ENCODE data around the gene FAM32A. TPM values are rescaled to one million over a fixed set of nuclear protein-coding genes. Genes with fewer than 3 reads are reported as not detected.

The FAM32A gene
- total and polyA plus RNA-seq, 10 of the 15 experiments (the other 5 are each of a cell fraction or from before 2014, with no cell fraction given), result 33.3 to 116 (median 71.9) TPM

DNA sequence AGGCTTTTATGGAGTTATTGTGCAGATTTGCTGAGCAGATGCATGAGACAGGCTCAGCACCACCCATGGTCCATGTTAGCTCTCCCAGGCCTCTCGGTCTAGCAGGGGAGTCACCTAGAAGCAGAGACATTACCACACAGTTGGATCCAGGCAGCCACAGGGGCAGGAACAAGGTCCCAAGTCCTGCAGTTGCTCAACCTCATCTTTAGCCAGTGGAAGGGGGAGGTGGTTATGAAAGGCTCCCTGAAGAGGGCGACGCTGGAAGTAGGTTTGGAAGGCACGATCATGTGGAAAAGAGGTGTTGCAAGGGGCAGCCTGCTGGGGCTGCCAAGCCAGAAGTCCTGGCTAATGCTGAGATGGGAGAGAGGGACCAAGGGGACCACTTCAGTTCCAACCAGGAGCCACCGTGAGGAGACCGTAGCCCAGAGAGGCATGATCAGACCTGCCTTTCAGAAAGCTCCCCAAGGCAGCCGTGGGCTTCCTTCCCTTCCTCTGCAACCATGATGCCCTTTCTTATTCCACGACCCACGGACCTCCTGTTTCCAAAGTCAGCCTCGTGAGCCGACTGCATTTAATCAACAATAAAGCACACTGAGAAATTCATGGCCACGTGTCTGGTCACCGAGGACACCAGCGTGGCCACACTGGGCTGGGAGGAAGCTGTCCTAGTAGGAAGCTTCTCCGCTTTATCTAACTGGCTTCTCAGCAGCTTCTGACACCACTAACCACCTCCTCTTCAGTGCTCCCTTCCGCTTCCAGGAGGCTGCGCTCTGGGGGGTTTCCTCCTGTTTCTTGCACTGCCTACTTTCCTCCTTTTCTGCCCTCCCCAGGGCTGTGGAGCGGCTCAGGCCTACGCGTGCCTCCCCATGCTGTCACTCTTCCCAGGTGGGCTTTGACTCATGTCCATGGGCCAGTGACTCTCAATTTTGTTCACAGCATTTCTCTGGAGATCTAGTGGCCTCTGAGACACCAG lies 15.1 kb downstream of the FAM32A start:
- Histone ChIP-seq H4K20me1 (ENCODE audit: control insufficient read depth, insufficient read depth) (no peaks in the 10 kb centered on the region; the same call in 1 of the 2 replicates), H3K9me3 (replicated peaks; ENCODE audit: control insufficient read depth, insufficient read depth, low read length) (no peaks in the 10 kb centered on the region), H2AFZ (ENCODE audit: control insufficient read depth, low read depth, low read length) (no peak overlapping the region), H3K4me3 (no peak overlapping the region), H3K4me1 (ENCODE audit: control insufficient read depth, insufficient read depth, low read length) (peaks cover 22% of the 10 kb centered on the region), H3K27me3 (replicated peaks in 1 of 2; ENCODE audit: control insufficient read depth in 2 of 2, insufficient read depth in 2 of 2, low read length in 1 of 2) (no peaks in the 10 kb centered on the region), H3K9ac (ENCODE audit: control insufficient read depth, insufficient read depth, low read length) (no peak overlapping the region), H3K36me3 (ENCODE audit: control insufficient read depth in 2 of 2, insufficient read depth in 2 of 2, low read length in 1 of 2) (peaks cover 0 to 10% of the 10 kb centered on the region in 2 experiments; a peak in 3 of 4 replicates), H3K4me2 (ENCODE audit: control insufficient read depth, insufficient read depth) (peak overlapping the region; percentile 43; the same call in 1 of the 2 replicates), H3K79me2 (ENCODE audit: control insufficient read depth, insufficient read depth, low read length) (peaks cover 27% of the 10 kb centered on the region), H3K27ac (ENCODE audit: control insufficient read depth, insufficient read depth) (no peak overlapping the region; the same call in 1 of the 2 replicates)
- in situ Hi-C loops (cut with MboI) (no loop called here), intact Hi-C loops (cut with micrococcal nuclease; ENCODE audit: unreplicated experiment) (no loop called here)
- RAD21 ChIA-PET (ENCODE audit: unreplicated experiment), result interaction anchor here (1.1 kb wide), 1 partner anchor 15 kb away, joined by 3 read pairs; no protein-coding TSS in a partner anchor
- CTCF ChIA-PET, result interaction anchor here (0.6 to 7.3 kb wide), 3 partner anchors 14 to 200 kb away, joined by 3 to 44 read pairs (median 3); partner anchors contain the start of gene FAM32A
- FAIRE-seq, result no peak
- no peak for DNase-seq (ENCODE audit: low read depth, low spot score)
- POLR2A ChIA-PET, result no interaction called here
- 86% methylated on average over 20 of the region's 20 CpGs for WGBS (ENCODE audit: insufficient coverage, insufficient replicate concordance, low lambda C conversion rate, missing lambda C conversion rate)
- no peak for ATAC-seq
- no TSS peak for BruUV-seq (replicated peaks)
- SMC1A ChIA-PET (ENCODE audit: uncharacterized antibody, unreplicated experiment), result no interaction called here
- TF ChIP-seq CBFB (IDR thresholded peaks at IDR 0.05; ENCODE audit: low read depth) (no peak), POLR2AphosphoS5 (IDR thresholded peaks at IDR 0.05; ENCODE audit: low read length) (no peak), IRF4 (IDR thresholded peaks at IDR 0.05; ENCODE audit: low read depth, low read length) (no peak), NFYB (IDR thresholded peaks at IDR 0.05; ENCODE audit: insufficient read depth, low read depth, low read length) (no peak), CREB1 (IDR thresholded peaks at IDR 0.05; ENCODE audit: low read depth) (no peak), ZNF592 (IDR thresholded peaks at IDR 0.05) (no peak), FOXM1 (IDR thresholded peaks at IDR 0.05; ENCODE audit: low read depth, low read length) (no peak), JUNB (IDR thresholded peaks at IDR 0.05) (no peak), ZBED1 (IDR thresholded peaks at IDR 0.05; ENCODE audit: borderline replicate concordance) (no peak), ZBTB11 (CRISPR knock-in tag; IDR thresholded peaks at IDR 0.05) (no peak)
- TF ChIP-seq, protein P1, sequence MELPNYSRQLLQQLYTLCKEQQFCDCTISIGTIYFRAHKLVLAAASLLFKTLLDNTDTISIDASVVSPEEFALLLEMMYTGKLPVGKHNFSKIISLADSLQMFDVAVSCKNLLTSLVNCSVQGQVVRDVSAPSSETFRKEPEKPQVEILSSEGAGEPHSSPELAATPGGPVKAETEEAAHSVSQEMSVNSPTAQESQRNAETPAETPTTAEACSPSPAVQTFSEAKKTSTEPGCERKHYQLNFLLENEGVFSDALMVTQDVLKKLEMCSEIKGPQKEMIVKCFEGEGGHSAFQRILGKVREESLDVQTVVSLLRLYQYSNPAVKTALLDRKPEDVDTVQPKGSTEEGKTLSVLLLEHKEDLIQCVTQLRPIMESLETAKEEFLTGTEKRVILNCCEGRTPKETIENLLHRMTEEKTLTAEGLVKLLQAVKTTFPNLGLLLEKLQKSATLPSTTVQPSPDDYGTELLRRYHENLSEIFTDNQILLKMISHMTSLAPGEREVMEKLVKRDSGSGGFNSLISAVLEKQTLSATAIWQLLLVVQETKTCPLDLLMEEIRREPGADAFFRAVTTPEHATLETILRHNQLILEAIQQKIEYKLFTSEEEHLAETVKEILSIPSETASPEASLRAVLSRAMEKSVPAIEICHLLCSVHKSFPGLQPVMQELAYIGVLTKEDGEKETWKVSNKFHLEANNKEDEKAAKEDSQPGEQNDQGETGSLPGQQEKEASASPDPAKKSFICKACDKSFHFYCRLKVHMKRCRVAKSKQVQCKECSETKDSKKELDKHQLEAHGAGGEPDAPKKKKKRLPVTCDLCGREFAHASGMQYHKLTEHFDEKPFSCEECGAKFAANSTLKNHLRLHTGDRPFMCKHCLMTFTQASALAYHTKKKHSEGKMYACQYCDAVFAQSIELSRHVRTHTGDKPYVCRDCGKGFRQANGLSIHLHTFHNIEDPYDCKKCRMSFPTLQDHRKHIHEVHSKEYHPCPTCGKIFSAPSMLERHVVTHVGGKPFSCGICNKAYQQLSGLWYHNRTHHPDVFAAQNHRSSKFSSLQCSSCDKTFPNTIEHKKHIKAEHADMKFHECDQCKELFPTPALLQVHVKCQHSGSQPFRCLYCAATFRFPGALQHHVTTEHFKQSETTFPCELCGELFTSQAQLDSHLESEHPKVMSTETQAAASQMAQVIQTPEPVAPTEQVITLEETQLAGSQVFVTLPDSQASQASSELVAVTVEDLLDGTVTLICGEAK (IDR thresholded peaks at IDR 0.05; ENCODE audit: borderline replicate concordance), result no peak
